HG03575 (cell line): Measurements from ENCODE around the gene TMEM236.

Experiments
- ATAC-seq: cut with Tn5 transposase; IDR thresholded peaks from one replicate; pipeline ENCODE4 v1.9.1; 2021; ENCODE audit not compliant: unreplicated experiment, insufficient number of reproducible peaks, low FRiP score; ENCODE audit errors: extremely low read depth

The TMEM236 gene

GRCh38 chr10:17782921-17783665, 31.1 kb downstream of the TMEM236 start:
- no peak for ATAC-seq

- ATAC-seq: no peak
Observed at GRCh38 chr10:17783751-17784150, 31.8 kb downstream of the TMEM236 start.

GRCh38 chr10:17784688-17785087, 32.7 kb downstream of the TMEM236 start:
- ATAC-seq: no peak

- ATAC-seq: no peak
Observed at GRCh38 chr10:17785276-17785930, 33.4 kb downstream of the TMEM236 start.

GRCh38 chr10:17787087-17787961, 35.3 kb downstream of the TMEM236 start:
- ATAC-seq: no peak

GRCh38 chr10:17788646-17789045, 36.6 kb downstream of the TMEM236 start:
- ATAC-seq: no peak

GRCh38 chr10:17789396-17789795, 37.4 kb downstream of the TMEM236 start:
- no peak for ATAC-seq

- no peak for ATAC-seq
Observed at GRCh38 chr10:17790651-17791050, 38.6 kb downstream of the TMEM236 start.

GRCh38 chr10:17792991-17793390, 41.0 kb downstream of the TMEM236 start:
- ATAC-seq: no peak

- ATAC-seq: no peak
Observed at GRCh38 chr10:17793823-17794644, 42.0 kb downstream of the TMEM236 start.

GRCh38 chr10:17795083-17795482, 43.1 kb downstream of the TMEM236 start:
- ATAC-seq: no peak

GRCh38 chr10:17795813-17796594, 44.0 kb downstream of the TMEM236 start:
- ATAC-seq: no peak

- no peak for ATAC-seq
Observed at GRCh38 chr10:17801507-17801906, 49.5 kb downstream of the TMEM236 start.

GRCh38 chr10:17802350-17802749, 50.3 kb downstream of the TMEM236 start:
- no peak for ATAC-seq

GRCh38 chr10:17802976-17803375, 51.0 kb downstream of the TMEM236 start:
- ATAC-seq: no peak

- no peak for ATAC-seq
Observed at GRCh38 chr10:17805330-17805729, 53.3 kb downstream of the TMEM236 start.

GRCh38 chr10:17805921-17806577, 54.0 kb downstream of the TMEM236 start:
- ATAC-seq: no peak
